PC-3 (cell line): ENCODE data around the gene MLC1. TPM values are rescaled to one million over a fixed set of nuclear protein-coding genes. Genes with fewer than 3 reads are reported as not detected.

Experiments
- ATAC-seq: fragments of 200-7000 bp; cut with Tn5 transposase; 2 replicates; pipeline ENCODE4 v1.9.1; 2020; ENCODE audit warnings: mild to moderate bottlenecking, moderate library complexity
- BruUV-seq: library from RNA; stranded (reverse); fragments of 400-500 nt; replicated peaks from 2 replicates; lab custom pipeline; 2021; lab: Mats Ljungman, UMichigan
- CTCF ChIA-PET: fragments of 300-600 bp; sonication (Branson Sonifier 250); formaldehyde crosslinking; loops from one replicate; lab custom pipeline; 2022; ENCODE audit warnings: antibody characterized with exemption; lab: Charles Lee
- POLR2A ChIA-PET: fragments of 300-600 bp; sonication (Branson Sonifier 250); formaldehyde crosslinking; loops from one replicate; lab custom pipeline; 2022; ENCODE audit warnings: antibody characterized with exemption; ENCODE audit not compliant: unreplicated experiment; lab: Charles Lee
- DNase-seq: peaks from one replicate; pipeline ENCODE4 v3.0.0-alpha.2; 2015
- H2AFZ ChIP-seq: fragments of 300-600 bp; sonication (generic); 2 replicates; pipeline ENCODE4 v1.6.0; 2016; ENCODE audit warnings: antibody characterized with exemption, low read length
- H3F3A ChIP-seq: fragments of 300-600 bp; sonication (generic); one replicate; pipeline ENCODE4 v1.6.0; 2017; ENCODE audit warnings: antibody characterized with exemption, low read length, control low read depth, mild to moderate bottlenecking; ENCODE audit not compliant: unreplicated experiment
- H3K27ac ChIP-seq: fragments of 300-600 bp; sonication (generic); 2 replicates; pipeline ENCODE4 v1.5.1; 2016; ENCODE audit warnings: mild to moderate bottlenecking, low read length
- H3K27me3 ChIP-seq: fragments of 300-600 bp; sonication (generic); 2 replicates; pipeline ENCODE4 v1.6.1; 2016; ENCODE audit warnings: low read length, mixed read lengths
- H3K36me3 ChIP-seq: fragments of 300-600 bp; sonication (generic); 2 replicates; pipeline ENCODE4 v1.6.1; 2016; ENCODE audit warnings: low read depth, mixed run types, low read length, mixed read lengths
- H3K4me1 ChIP-seq: fragments of 300-600 bp; sonication (generic); 2 replicates; pipeline ENCODE4 v1.5.1; 2016; ENCODE audit warnings: low read length; ENCODE audit not compliant: insufficient read depth
- H3K4me2 ChIP-seq: fragments of 300-600 bp; sonication (generic); 2 replicates; pipeline ENCODE4 v1.6.0; 2016; ENCODE audit warnings: low read length
- H3K4me3 ChIP-seq: fragments of 300-600 bp; sonication (generic); 2 replicates; pipeline ENCODE4 v1.5.1; 2016; ENCODE audit warnings: mild to moderate bottlenecking, low read length, mixed read lengths
- H3K79me2 ChIP-seq: fragments of 300-600 bp; sonication (generic); 2 replicates; pipeline ENCODE4 v1.6.1; 2017; ENCODE audit warnings: low read length, mixed read lengths
- H3K9ac ChIP-seq: fragments of 300-600 bp; sonication (generic); 2 replicates; pipeline ENCODE4 v1.6.0; 2016; ENCODE audit warnings: mild to moderate bottlenecking, low read length
- H3K9me2 ChIP-seq: fragments of 300-600 bp; sonication (generic); replicated peaks from 2 replicates; pipeline ENCODE4 v1.6.1; 2016; ENCODE audit warnings: mixed run types, low read length, mixed read lengths
- H3K9me3 ChIP-seq: fragments of 300-600 bp; sonication (generic); 2 replicates; pipeline ENCODE4 v1.6.1; 2016; ENCODE audit warnings: low read length, mixed read lengths
- H4K20me1 ChIP-seq: fragments of 300-600 bp; sonication (generic); 2 replicates; pipeline ENCODE4 v1.6.1; 2016; ENCODE audit warnings: low read length, mixed read lengths
- EZH2 ChIP-seq: fragments of 300-600 bp; sonication (generic); IDR thresholded peaks from one replicate; pipeline ENCODE4 v1.6.1; 2017; ENCODE audit warnings: antibody characterized with exemption, mild to moderate bottlenecking, low read length; ENCODE audit not compliant: unreplicated experiment
- EZH2phosphoT487 ChIP-seq: fragments of 300-600 bp; sonication (generic); IDR thresholded peaks from 2 replicates; pipeline ENCODE4 v1.6.1; 2018; ENCODE audit warnings: mild to moderate bottlenecking, antibody characterized with exemption, low read length, borderline replicate concordance
- intact Hi-C: fragments of 100-400 bp; cut with micrococcal nuclease; formaldehyde crosslinking; loops from 2 replicates; pipeline ENCODE4 v1.9.0; 2023
- total RNA-seq: library from RNA; depleted of rRNA; stranded (reverse); fragments of >200 nt; gene quantifications from 2 replicates; pipeline ENCODE4 v1.2.3, GENCODE V29; 2014
- TF ChIP-seq, protein P1 (sequence below): fragments of 300-600 bp; sonication (generic); conservative IDR thresholded peaks from 2 replicates; pipeline ENCODE4 v1.5.1; 2017; ENCODE audit warnings: antibody characterized with exemption, low read depth, mild to moderate bottlenecking, low read length

MLC1 gene
- total RNA-seq, 1 experiment from 2014 or later: 0.62 TPM

DNA sequence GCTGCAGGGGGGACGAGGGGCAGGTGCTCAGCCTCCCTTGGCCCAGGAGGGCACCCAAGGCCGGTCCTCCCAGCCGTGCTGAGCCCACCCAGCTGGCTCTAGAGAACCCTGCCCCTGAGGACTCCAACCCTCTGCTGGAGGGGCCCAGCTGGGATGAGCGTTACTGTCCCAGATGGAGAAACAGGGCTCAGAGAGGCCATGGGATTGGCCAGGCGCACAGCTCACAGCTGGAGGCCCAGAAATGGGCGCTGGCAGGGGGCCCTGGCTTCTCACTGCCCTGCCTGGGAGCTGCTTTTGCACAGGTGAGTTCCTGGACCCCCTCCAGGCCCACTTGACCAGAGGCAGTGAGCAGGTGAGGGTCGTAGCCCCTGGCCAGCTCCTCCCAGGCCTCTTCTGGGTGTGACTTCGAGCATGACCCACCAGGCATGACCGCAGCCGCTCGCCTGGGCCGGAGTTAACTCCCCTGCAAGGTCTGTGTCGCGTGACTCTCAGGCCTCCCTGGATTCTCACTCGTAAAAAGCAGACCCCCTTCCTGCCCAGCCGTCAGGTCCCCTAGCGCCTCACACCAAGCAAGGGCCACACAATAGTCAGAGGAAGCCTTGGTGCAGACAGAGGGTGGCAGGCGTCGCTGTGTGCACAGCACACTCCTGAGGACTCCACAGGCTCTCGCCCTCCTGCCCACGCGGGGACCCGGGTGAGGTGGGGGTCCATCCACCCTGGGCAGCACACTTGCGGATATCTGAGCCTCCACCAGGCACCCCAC, 52.9 kb downstream of the MLC1 start:
- ATAC-seq (no peak), DNase-seq (no peak)
- H2AFZ ChIP-seq: no peak overlapping the region
- no peak overlapping the region for H3K4me2 ChIP-seq
- no peaks in the 10 kb centered on the region for H3K27me3 ChIP-seq
- no peaks in the 10 kb centered on the region for H3K36me3 ChIP-seq
- TF ChIP-seq, protein P1, sequence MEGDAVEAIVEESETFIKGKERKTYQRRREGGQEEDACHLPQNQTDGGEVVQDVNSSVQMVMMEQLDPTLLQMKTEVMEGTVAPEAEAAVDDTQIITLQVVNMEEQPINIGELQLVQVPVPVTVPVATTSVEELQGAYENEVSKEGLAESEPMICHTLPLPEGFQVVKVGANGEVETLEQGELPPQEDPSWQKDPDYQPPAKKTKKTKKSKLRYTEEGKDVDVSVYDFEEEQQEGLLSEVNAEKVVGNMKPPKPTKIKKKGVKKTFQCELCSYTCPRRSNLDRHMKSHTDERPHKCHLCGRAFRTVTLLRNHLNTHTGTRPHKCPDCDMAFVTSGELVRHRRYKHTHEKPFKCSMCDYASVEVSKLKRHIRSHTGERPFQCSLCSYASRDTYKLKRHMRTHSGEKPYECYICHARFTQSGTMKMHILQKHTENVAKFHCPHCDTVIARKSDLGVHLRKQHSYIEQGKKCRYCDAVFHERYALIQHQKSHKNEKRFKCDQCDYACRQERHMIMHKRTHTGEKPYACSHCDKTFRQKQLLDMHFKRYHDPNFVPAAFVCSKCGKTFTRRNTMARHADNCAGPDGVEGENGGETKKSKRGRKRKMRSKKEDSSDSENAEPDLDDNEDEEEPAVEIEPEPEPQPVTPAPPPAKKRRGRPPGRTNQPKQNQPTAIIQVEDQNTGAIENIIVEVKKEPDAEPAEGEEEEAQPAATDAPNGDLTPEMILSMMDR: no peak
- TF ChIP-seq EZH2phosphoT487 (no peak), EZH2 (no peak)
- peaks cover 8% of the 10 kb centered on the region for H3K4me1 ChIP-seq
- H3F3A ChIP-seq: no peaks in the 10 kb centered on the region
- no peak overlapping the region for H3K27ac ChIP-seq
- intact Hi-C loops: loop anchor here (10.0 kb wide), 1 partner anchor 57 kb away; no protein-coding TSS in a partner anchor
- no peak overlapping the region for H3K4me3 ChIP-seq
- no peaks in the 10 kb centered on the region for H3K79me2 ChIP-seq
- H3K9me3 ChIP-seq: no peaks in the 10 kb centered on the region
- CTCF ChIA-PET: no interaction called here
- H3K9me2 ChIP-seq: no peaks in the 10 kb centered on the region
- no peaks in the 10 kb centered on the region for H4K20me1 ChIP-seq
- BruUV-seq: no TSS peak
- POLR2A ChIA-PET: no interaction called here
- no peak overlapping the region for H3K9ac ChIP-seq

DNA sequence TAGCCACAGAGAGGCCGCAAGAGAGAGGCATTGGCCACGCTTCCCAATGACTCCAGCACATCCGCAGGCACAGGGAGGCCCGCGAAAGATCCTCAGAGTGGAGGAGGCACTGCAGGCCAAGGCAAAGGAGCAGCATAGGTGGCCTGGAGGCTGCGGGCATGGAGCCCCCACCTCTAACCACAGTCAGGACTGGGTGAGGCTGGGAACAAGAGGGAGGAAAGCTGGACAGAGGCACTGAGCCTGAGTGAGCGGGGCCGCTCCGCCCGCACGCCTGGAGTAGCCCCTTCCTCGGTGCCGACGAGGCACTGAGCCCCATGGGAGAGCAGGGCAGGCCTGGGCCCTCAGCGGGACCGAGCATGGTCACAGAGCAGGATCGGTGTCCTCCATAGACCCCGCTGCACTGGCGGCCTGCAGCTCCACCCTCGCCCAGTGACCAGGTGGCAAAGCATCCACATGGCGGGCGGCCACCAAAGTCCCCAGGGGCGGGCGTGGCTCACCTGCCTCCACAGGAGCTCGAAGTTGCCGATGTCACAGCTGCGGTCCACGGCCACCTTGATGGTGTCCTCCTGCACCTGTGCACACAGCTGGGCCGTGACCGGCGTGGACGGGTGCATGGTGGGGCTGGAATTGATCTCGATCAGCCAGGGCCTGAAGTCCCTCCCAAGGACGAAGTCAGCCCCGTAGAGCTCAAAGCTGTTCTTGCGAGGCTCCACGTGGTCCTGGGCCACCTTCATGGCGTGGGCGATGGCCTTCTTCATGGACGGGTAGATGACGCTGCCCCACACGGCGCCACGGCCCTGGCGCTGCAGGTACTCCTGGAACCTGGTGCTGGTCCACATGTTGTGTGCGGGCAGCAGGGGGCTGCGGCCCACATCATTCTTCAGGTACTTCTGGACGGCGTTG, 53.8 kb downstream of the MLC1 start:
- Histone ChIP-seq H3F3A (no peaks in the 10 kb centered on the region), H3K4me3 (no peak overlapping the region), H3K27ac (no peak overlapping the region), H3K9ac (no peak overlapping the region), H3K4me1 (peaks cover 8% of the 10 kb centered on the region), H3K4me2 (no peak overlapping the region), H3K27me3 (no peaks in the 10 kb centered on the region), H3K36me3 (no peaks in the 10 kb centered on the region), H4K20me1 (no peaks in the 10 kb centered on the region), H3K9me2 (no peaks in the 10 kb centered on the region), H3K9me3 (no peaks in the 10 kb centered on the region), H2AFZ (no peak overlapping the region), H3K79me2 (no peaks in the 10 kb centered on the region)
- TF ChIP-seq EZH2phosphoT487 (no peak), EZH2 (no peak)
- TF ChIP-seq, protein P1: no peak
- no TSS peak for BruUV-seq
- intact Hi-C loops: loop anchor here (2.0 to 10.0 kb wide), 2 partner anchors 39 to 57 kb away; no protein-coding TSS in a partner anchor
- DNase-seq: no peak
- POLR2A ChIA-PET: no interaction called here
- CTCF ChIA-PET: interaction anchor here (0.9 kb wide), 1 partner anchor 38 kb away, joined by 4 read pairs; no protein-coding TSS in a partner anchor
- no peak for ATAC-seq
